ENCODE measurements around the gene FRMPD3. TPM values are rescaled to one million over a fixed set of nuclear protein-coding genes. Genes with fewer than 3 reads are reported as not detected.

The FRMPD3 gene
- total and polyA plus RNA-seq, 10 of the 15 experiments (the other 5 are each of a cell fraction or from before 2014, with no cell fraction given) = 0.01 to 0.06 (median 0.05) TPM; not detected in 6

- H3K9ac ChIP-seq (ENCODE audit: control insufficient read depth, insufficient read depth, low read length) = no peak overlapping the region
- TF ChIP-seq CTCF (IDR thresholded peaks at IDR 0.05 in 2 of 3, conservative IDR thresholded peaks at IDR 0.05 in 1 of 3; ENCODE audit: control insufficient read depth in 2 of 3, extremely low read depth in 1 of 3, insufficient read depth in 1 of 3, low read depth in 3 of 3, low read length in 3 of 3) (peak in 2 of 3 experiments; percentile 11 to 15; a peak in 2 of 6 replicates), NFYA (IDR thresholded peaks at IDR 0.05; ENCODE audit: borderline replicate concordance, low read depth, low read length) (no peak)
- WGBS (ENCODE audit: insufficient coverage, insufficient replicate concordance, low lambda C conversion rate, missing lambda C conversion rate) = 18% methylated on average over 19 of the region's 19 CpGs
- CTCF ChIA-PET = interaction anchor here (1.1 kb wide), 1 partner anchor 91 kb away, joined by 5 read pairs; no protein-coding TSS in a partner anchor
- H3K4me1 ChIP-seq (ENCODE audit: control insufficient read depth, insufficient read depth, low read length) = no peaks in the 10 kb centered on the region
- H3K27ac ChIP-seq (ENCODE audit: control insufficient read depth, insufficient read depth) = no peak overlapping the region
- ATAC-seq (peak; percentile 36), DNase-seq (ENCODE audit: low read depth, low spot score) (no peak), FAIRE-seq (no peak)
- no peaks in the 10 kb centered on the region for H4K20me1 ChIP-seq (ENCODE audit: control insufficient read depth, insufficient read depth)
- BruUV-seq (replicated peaks) = no TSS peak
- H3K4me3 ChIP-seq = no peak overlapping the region
- POLR2A ChIA-PET = no interaction called here
- H3K79me2 ChIP-seq (ENCODE audit: control insufficient read depth, insufficient read depth, low read length) = no peaks in the 10 kb centered on the region
- SMC1A ChIA-PET (ENCODE audit: uncharacterized antibody, unreplicated experiment) = interaction anchor here (0.6 kb wide), 1 partner anchor 24 kb away, joined by 3 read pairs; no protein-coding TSS in a partner anchor
- peaks cover 3 to 6% of the 10 kb centered on the region in 2 experiments; a peak in 3 of 4 replicates for H3K27me3 ChIP-seq (replicated peaks in 1 of 2; ENCODE audit: control insufficient read depth in 2 of 2, insufficient read depth in 2 of 2, low read length in 1 of 2)
- H3K4me2 ChIP-seq (ENCODE audit: control insufficient read depth, insufficient read depth) = no peak overlapping the region
- intact Hi-C loops (cut with micrococcal nuclease; ENCODE audit: unreplicated experiment) (no loop called here), in situ Hi-C loops (cut with MboI) (no loop called here)
- RAD21 ChIA-PET (ENCODE audit: unreplicated experiment) = interaction anchor here (0.6 kb wide), 1 partner anchor 444 kb away, joined by 3 read pairs; no protein-coding TSS in a partner anchor
- H2AFZ ChIP-seq (ENCODE audit: control insufficient read depth, low read depth, low read length) = no peak overlapping the region
- H3K9me3 ChIP-seq (replicated peaks; ENCODE audit: control insufficient read depth, insufficient read depth, low read length) = no peaks in the 10 kb centered on the region; the same call in 2 of the 3 replicates
- H3K36me3 ChIP-seq (ENCODE audit: control insufficient read depth in 2 of 2, insufficient read depth in 2 of 2, low read length in 1 of 2) = no peaks in the 10 kb centered on the region
Observed at GRCh38 chrX:107450823-107451509, 1.5 kb downstream of the FRMPD3 start.

- TF ChIP-seq TCF3 (IDR thresholded peaks at IDR 0.05; ENCODE audit: borderline replicate concordance, insufficient read depth, low read depth, low read length) (no peak), ZNF384 (IDR thresholded peaks at IDR 0.05; ENCODE audit: borderline replicate concordance, low read depth, low read length) (no peak)
- 27% methylated on average over 11 of the region's 11 CpGs for WGBS (ENCODE audit: insufficient coverage, insufficient replicate concordance, low lambda C conversion rate, missing lambda C conversion rate)
- Histone ChIP-seq H3K27me3 (replicated peaks in 1 of 2; ENCODE audit: control insufficient read depth in 2 of 2, insufficient read depth in 2 of 2, low read length in 1 of 2) (peaks cover 3 to 6% of the 10 kb centered on the region in 2 experiments; a peak in 3 of 4 replicates), H3K9ac (ENCODE audit: control insufficient read depth, insufficient read depth, low read length) (no peak overlapping the region), H3K4me3 (no peak overlapping the region), H3K36me3 (ENCODE audit: control insufficient read depth in 2 of 2, insufficient read depth in 2 of 2, low read length in 1 of 2) (no peaks in the 10 kb centered on the region), H2AFZ (ENCODE audit: control insufficient read depth, low read depth, low read length) (no peak overlapping the region), H4K20me1 (ENCODE audit: control insufficient read depth, insufficient read depth) (no peaks in the 10 kb centered on the region), H3K79me2 (ENCODE audit: control insufficient read depth, insufficient read depth, low read length) (no peaks in the 10 kb centered on the region), H3K9me3 (replicated peaks; ENCODE audit: control insufficient read depth, insufficient read depth, low read length) (no peaks in the 10 kb centered on the region; the same call in 2 of the 3 replicates), H3K4me2 (ENCODE audit: control insufficient read depth, insufficient read depth) (no peak overlapping the region), H3K27ac (ENCODE audit: control insufficient read depth, insufficient read depth) (no peak overlapping the region), H3K4me1 (ENCODE audit: control insufficient read depth, insufficient read depth, low read length) (no peaks in the 10 kb centered on the region)
- ATAC-seq (no peak), FAIRE-seq (no peak), DNase-seq (ENCODE audit: low read depth, low spot score) (no peak)
- ChIA-PET SMC1A (ENCODE audit: uncharacterized antibody, unreplicated experiment) (no interaction called here), CTCF (interaction anchor here (1.1 kb wide), 1 partner anchor 90 kb away, joined by 5 read pairs; no protein-coding TSS in a partner anchor), POLR2A (no interaction called here), RAD21 (ENCODE audit: unreplicated experiment) (interaction anchor here (0.6 kb wide), 1 partner anchor 443 kb away, joined by 3 read pairs; no protein-coding TSS in a partner anchor)
- in situ Hi-C loops (cut with MboI) (no loop called here), intact Hi-C loops (cut with micrococcal nuclease; ENCODE audit: unreplicated experiment) (no loop called here)
- BruUV-seq (replicated peaks) = no TSS peak
Observed at GRCh38 chrX:107451731-107452130, 2.3 kb downstream of the FRMPD3 start.
